HG03280 (cell line): ENCODE measurements around the gene PDIA2.
A peak's percentile ranks its signal among the peaks of the same experiment; 100 is the strongest.
"Not testable (repeated sequence)": the region's sequence is repeated elsewhere in the genome, so short reads cannot be mapped to it uniquely, and the experiment has no call there.

Source experiments
- ATAC-seq: cut with Tn5 transposase; IDR thresholded peaks from one replicate; pipeline ENCODE4 v1.9.1; 2021; ENCODE audit warnings: mild to moderate bottlenecking, moderate library complexity; ENCODE audit not compliant: unreplicated experiment

Gene PDIA2

GRCh38 chr16:283033-283805 lies at the start of gene PDIA2:
Gene PDIA2, plus strand, starts transcription at chr16:283164. Its CDS starts 6 bp downstream, at chr16:283170.
- no peak for ATAC-seq

GRCh38 chr16:234468-235305 lies 48.3 kb upstream of the PDIA2 start, which contains the start of gene FAM234A:
Gene FAM234A, plus strand, starts transcription at chr16:234821. Its CDS starts 19,593 bp downstream, at chr16:254414.
- ATAC-seq, result peak; percentile 84

GRCh38 chr16:239948-240277 lies 43.1 kb upstream of the PDIA2 start:
- ATAC-seq, result no peak

GRCh38 chr16:240559-240958 lies 42.4 kb upstream of the PDIA2 start:
- no peak for ATAC-seq

- ATAC-seq, result no peak
Measured at GRCh38 chr16:242281-242680, 40.7 kb upstream of the PDIA2 start.

- ATAC-seq, result no peak
Measured at GRCh38 chr16:243348-243747, 39.6 kb upstream of the PDIA2 start.

- ATAC-seq, result no peak
Measured at GRCh38 chr16:245105-245504, 37.9 kb upstream of the PDIA2 start.

GRCh38 chr16:247027-247426 lies 35.9 kb upstream of the PDIA2 start:
- ATAC-seq, result no peak

GRCh38 chr16:249431-249830 lies 33.5 kb upstream of the PDIA2 start:
- ATAC-seq, result no peak

- ATAC-seq, result no peak
Measured at GRCh38 chr16:252366-253337, 30.3 kb upstream of the PDIA2 start.

GRCh38 chr16:253833-254232 lies 29.1 kb upstream of the PDIA2 start:
- no peak for ATAC-seq

- no peak for ATAC-seq
Measured at GRCh38 chr16:254461-254860, 28.5 kb upstream of the PDIA2 start.

GRCh38 chr16:255183-255582 lies 27.8 kb upstream of the PDIA2 start:
- no peak for ATAC-seq

GRCh38 chr16:258091-258490 lies 24.9 kb upstream of the PDIA2 start:
- not testable (repeated sequence) for ATAC-seq

GRCh38 chr16:259226-259625 lies 23.7 kb upstream of the PDIA2 start:
- no peak for ATAC-seq

GRCh38 chr16:259814-260253 lies 23.1 kb upstream of the PDIA2 start:
- no peak for ATAC-seq

GRCh38 chr16:260326-260725 lies 22.6 kb upstream of the PDIA2 start:
- ATAC-seq, result no peak

GRCh38 chr16:261031-261691 lies 21.8 kb upstream of the PDIA2 start:
- no peak for ATAC-seq

- no peak for ATAC-seq
Measured at GRCh38 chr16:262121-262745, 20.7 kb upstream of the PDIA2 start.
